H1 (cell line): ENCODE data around the gene MGAT5B. TPM values are rescaled to one million over a fixed set of nuclear protein-coding genes. Genes with fewer than 3 reads are reported as not detected.

Source experiments
- ASH2L ChIP-seq: fragments of 200-600, 300-600 bp; sonication (generic); IDR thresholded peaks from one replicate; pipeline ENCODE4 v1.7.1; 2017; ENCODE audit warnings: low read length
- BACH1 ChIP-seq: IDR thresholded peaks from 2 replicates; pipeline ENCODE4 v1.6.1; 2012; ENCODE audit warnings: low read length, improper control_type of control experiment
- BCL11A ChIP-seq, 2 experiments: IDR thresholded peaks; one replicate each; pipeline ENCODE4 v1.6.1; 2011; ENCODE audit warnings: low read depth in 2 of 2, low read length in 2 of 2, mild to moderate bottlenecking in 2 of 2
- BRCA1 ChIP-seq: IDR thresholded peaks from 2 replicates; pipeline ENCODE4 v1.6.1; 2012; ENCODE audit warnings: low read depth, low read length, improper control_type of control experiment
- CBX8 ChIP-seq: fragments of 300-800, 300-1000 bp; sonication (generic); IDR thresholded peaks from 2 replicates; pipeline ENCODE4 v1.7.1; 2016; ENCODE audit warnings: low read depth, low read length, borderline replicate concordance
- CEBPB ChIP-seq: IDR thresholded peaks from 2 replicates; pipeline ENCODE4 v1.6.1; 2012; ENCODE audit warnings: low read depth, low read length
- CHD1 ChIP-seq: IDR thresholded peaks from 2 replicates; pipeline ENCODE4 v1.6.1; 2012; ENCODE audit warnings: low read depth, low read length, improper control_type of control experiment
- CREB1 ChIP-seq: IDR thresholded peaks from 2 replicates; pipeline ENCODE4 v1.6.1; 2012; ENCODE audit warnings: inconsistent platforms
- CTBP2 ChIP-seq: IDR thresholded peaks from 2 replicates; pipeline ENCODE4 v1.7.0; 2011; ENCODE audit warnings: borderline replicate concordance, mild to moderate bottlenecking, moderate library complexity, mixed read lengths, low read length; ENCODE audit not compliant: insufficient read depth, insufficient read length
- EGR1 ChIP-seq: IDR thresholded peaks from 2 replicates; pipeline ENCODE4 v1.6.1; 2011; ENCODE audit warnings: low read depth, low read length, borderline replicate concordance
- EP300 ChIP-seq, 2 experiments: IDR thresholded peaks; 1 replicate in 1 of 2; 2 replicates in 1 of 2; pipeline ENCODE4 v1.6.1; 2011 to 2012; ENCODE audit warnings: low read depth in 2 of 2, low read length in 2 of 2, mild to moderate bottlenecking in 2 of 2, borderline replicate concordance in 1 of 2, inconsistent platforms in 1 of 2, moderate library complexity in 1 of 2
- HDAC2 ChIP-seq, 2 experiments: fragments of 300-600 bp in 1 of 2; sonication (generic) in 1 of 2; IDR thresholded peaks; 2 replicates each; pipeline ENCODE4 v1.6.1; 2011 to 2012; ENCODE audit warnings: low read depth in 2 of 2, low read length in 2 of 2, mild to moderate bottlenecking in 2 of 2, moderate library complexity in 2 of 2, borderline replicate concordance in 1 of 2, inconsistent platforms in 1 of 2
- JUND ChIP-seq: IDR thresholded peaks from 2 replicates; pipeline ENCODE4 v1.6.1; 2011; ENCODE audit warnings: mild to moderate bottlenecking, improper control_type of control experiment, low read length
- KDM4A ChIP-seq: IDR thresholded peaks from one replicate; pipeline ENCODE4 v1.7.1; 2012; ENCODE audit warnings: low read depth, mild to moderate bottlenecking, moderate library complexity, low read length, inconsistent platforms; ENCODE audit not compliant: severe bottlenecking
- KDM5A ChIP-seq: fragments of 200-600 bp; IDR thresholded peaks from 2 replicates; pipeline ENCODE4 v1.7.1; 2012; ENCODE audit warnings: mild to moderate bottlenecking, low read length, inconsistent platforms, mixed read lengths
- MAFK ChIP-seq: IDR thresholded peaks from 2 replicates; pipeline ENCODE4 v1.6.1; 2012; ENCODE audit warnings: low read depth, mild to moderate bottlenecking, improper control_type of control experiment, low read length
- PHF8 ChIP-seq: fragments of 200-600 bp; sonication (generic); conservative IDR thresholded peaks from 2 replicates; pipeline ENCODE4 v1.7.1; 2012; ENCODE audit warnings: low read depth, mild to moderate bottlenecking, inconsistent platforms, low read length, moderate library complexity
- RFX5 ChIP-seq: IDR thresholded peaks from 2 replicates; pipeline ENCODE4 v1.6.1; 2011; ENCODE audit warnings: low read depth, low read length, improper control_type of control experiment, borderline replicate concordance
- RXRA ChIP-seq: IDR thresholded peaks from 2 replicates; pipeline ENCODE4 v1.6.1; 2011; ENCODE audit warnings: low read depth, mild to moderate bottlenecking, low read length, moderate library complexity; ENCODE audit not compliant: insufficient read depth
- SIX5 ChIP-seq: IDR thresholded peaks from 2 replicates; pipeline ENCODE4 v1.6.1; 2011; ENCODE audit warnings: mild to moderate bottlenecking, low read depth, low read length
- SP4 ChIP-seq: IDR thresholded peaks from 2 replicates; pipeline ENCODE4 v1.6.1; 2012; ENCODE audit warnings: low read length, inconsistent platforms
- SRF ChIP-seq: IDR thresholded peaks from 2 replicates; pipeline ENCODE4 v1.6.1; 2011; ENCODE audit warnings: mild to moderate bottlenecking, low read depth, low read length, moderate library complexity
- TAF1 ChIP-seq: IDR thresholded peaks from 2 replicates; pipeline ENCODE4 v1.6.1; 2011; ENCODE audit warnings: mild to moderate bottlenecking, low read depth, low read length
- TBP ChIP-seq: IDR thresholded peaks from 2 replicates; pipeline ENCODE4 v1.6.1; 2011; ENCODE audit warnings: low read depth, low read length, improper control_type of control experiment
- polyA plus RNA-seq, 7 experiments: library from polyadenylated mRNA; depleted of rRNA in 3 of 7; stranded (reverse) in 5 of 7; unstranded in 2 of 7; fragments of >200 nt in 5 of 7; fragments of 200-250 nt in 2 of 7; gene quantifications; 1 replicate in 5 of 7; 2 replicates in 1 of 7; 4 replicates in 1 of 7; pipeline versions ENCODE4 v1.2.1 to v1.2.3, GENCODE V29; 2011 to 2013; ENCODE audit warnings: missing spikeins in 2 of 7, mixed read lengths in 2 of 7
- total RNA-seq: library from RNA; stranded (reverse); fragmentation: NEBNext Ultra II Directional; extraction: Animal tissue kit (Norgen Biotek cat#: 25700); gene quantifications from 2 replicates; pipeline ENCODE4 v1.2.1, GENCODE V29; 2021

Gene MGAT5B
- total and polyA plus RNA-seq, 2 of the 8 experiments (the other 6 are each of a cell fraction or from before 2014, with no cell fraction given): 7.9 to 8.2 TPM

DNA sequence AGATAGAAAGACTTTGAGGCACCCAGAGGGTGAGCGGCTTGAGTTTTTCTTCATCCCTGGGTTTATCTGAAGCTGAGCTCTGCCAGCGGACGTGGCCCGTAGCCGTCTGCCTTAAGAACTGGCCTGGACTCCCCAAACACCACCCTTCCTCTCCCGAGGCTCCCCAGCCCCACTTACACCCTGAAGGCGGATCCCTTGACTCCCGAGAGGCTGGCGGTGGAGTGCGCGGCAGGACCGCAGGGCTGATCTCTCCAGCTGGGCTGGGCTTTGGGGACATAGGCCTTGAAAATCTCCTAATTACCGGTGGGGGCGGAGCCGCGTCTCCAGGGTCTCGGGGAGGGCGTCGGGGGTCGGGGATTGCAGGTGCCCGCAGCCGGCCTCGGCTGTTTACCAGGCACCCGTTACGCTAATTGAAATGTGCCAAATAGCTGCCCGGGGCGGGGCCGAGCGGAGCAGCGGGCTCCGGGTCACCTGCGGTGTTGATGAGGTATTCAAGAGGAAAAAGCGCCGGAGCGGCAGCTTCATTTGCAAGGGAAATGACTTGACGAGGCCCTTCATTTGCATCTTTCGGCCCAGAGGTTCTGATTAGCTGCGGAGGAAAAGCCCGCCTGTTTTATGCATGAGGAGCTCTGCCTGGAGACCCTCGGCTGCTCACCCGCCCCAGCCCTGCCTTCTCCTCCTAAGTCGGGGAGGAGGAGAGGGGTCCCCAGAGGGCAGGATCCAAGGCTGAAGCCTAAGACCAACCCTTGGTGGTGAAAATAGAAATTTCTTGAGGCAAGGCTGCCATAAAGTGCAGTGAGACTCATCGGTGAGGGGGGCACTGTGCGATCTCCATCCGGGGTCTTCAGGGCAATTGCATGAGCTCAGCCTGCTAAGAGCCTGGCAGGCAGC is 100.7 kb downstream of the MGAT5B start (continued):
- TF ChIP-seq BRCA1 (no peak), MAFK (no peak), KDM5A (no peak), ASH2L (peak; percentile 55), EP300 (IDR thresholded peaks at IDR 0.05; ENCODE audit: borderline replicate concordance in 1 of 2, low read depth in 2 of 2, low read length in 2 of 2) (peak in 1 of 2 experiments; percentile 75; a peak in 1 of 3 replicates), CREB1 (peak; percentile 41; the same call in 1 of the 2 replicates), CEBPB (no peak), HDAC2 (IDR thresholded peaks at IDR 0.05; ENCODE audit: borderline replicate concordance in 1 of 2, low read depth in 2 of 2, low read length in 2 of 2) (peak in 1 of 2 experiments; percentile 70; a peak in 2 of 4 replicates), TAF1 (peak; percentile 61; the same call in 1 of the 2 replicates), SIX5 (no peak), JUND (0 out of 2 replicates have a peak, but pooled peaks have one; percentile 30), SRF (no peak), TBP (no peak; the same call in 1 of the 2 replicates), KDM4A (peak; percentile 41), SP4 (no peak), RFX5 (no peak), CHD1 (no peak), BCL11A (IDR thresholded peaks at IDR 0.05; ENCODE audit: low read depth in 2 of 2, low read length in 2 of 2) (no peak), BACH1 (no peak), CBX8 (no peak), EGR1 (0 out of 2 replicates have a peak, but pooled peaks have one; percentile 5), RXRA (no peak), PHF8 (peak; percentile 58), CTBP2 (no peak)
